GM21529 (cell line): ENCODE data around the gene IRS1.

ENCODE experiments used
- ATAC-seq: cut with Tn5 transposase; IDR thresholded peaks from one replicate; pipeline ENCODE4 v1.9.1; 2021; ENCODE audit not compliant: unreplicated experiment

The IRS1 gene

GRCh38 chr2:226758921-226759640 lies 40.5 kb downstream of the IRS1 start:
- no peak for ATAC-seq

- ATAC-seq: no peak
Observed at GRCh38 chr2:226756131-226756530, 43.5 kb downstream of the IRS1 start.

GRCh38 chr2:226755631-226756030 lies 44.0 kb downstream of the IRS1 start:
- ATAC-seq: no peak

- ATAC-seq: no peak
Observed at GRCh38 chr2:226754821-226755604, 44.6 kb downstream of the IRS1 start.

- ATAC-seq: no peak
Observed at GRCh38 chr2:226752887-226753286, 46.7 kb downstream of the IRS1 start.

- ATAC-seq: no peak
Observed at GRCh38 chr2:226747288-226747687, 52.3 kb downstream of the IRS1 start.

GRCh38 chr2:226746196-226746800 lies 53.3 kb downstream of the IRS1 start:
- no peak for ATAC-seq

GRCh38 chr2:226743915-226744314 lies 55.7 kb downstream of the IRS1 start:
- no peak for ATAC-seq

- ATAC-seq: no peak
Observed at GRCh38 chr2:226742347-226742746, 57.3 kb downstream of the IRS1 start.

GRCh38 chr2:226740039-226740648 lies 59.5 kb downstream of the IRS1 start:
- no peak for ATAC-seq

GRCh38 chr2:226739545-226740030 lies 60.0 kb downstream of the IRS1 start:
- ATAC-seq: no peak

GRCh38 chr2:226738821-226739544 lies 60.6 kb downstream of the IRS1 start:
- no peak for ATAC-seq

GRCh38 chr2:226738191-226738820 lies 61.3 kb downstream of the IRS1 start:
- ATAC-seq: no peak

- ATAC-seq: no peak
Observed at GRCh38 chr2:226736382-226736781, 63.2 kb downstream of the IRS1 start.

GRCh38 chr2:226733927-226734564 lies 65.6 kb downstream of the IRS1 start:
- no peak for ATAC-seq

GRCh38 chr2:226733189-226733858 lies 66.3 kb downstream of the IRS1 start:
- no peak for ATAC-seq

- ATAC-seq: no peak
Observed at GRCh38 chr2:226732478-226733188, 67.0 kb downstream of the IRS1 start.

- ATAC-seq: no peak
Observed at GRCh38 chr2:226730481-226730880, 69.1 kb downstream of the IRS1 start.

GRCh38 chr2:226728996-226729395 lies 70.6 kb downstream of the IRS1 start:
- ATAC-seq: no peak
